Endothelial cell of umbilical vein (primary cell): ENCODE data around the gene CRACR2B. TPM values are rescaled to one million over a fixed set of nuclear protein-coding genes. Genes with fewer than 3 reads are reported as not detected.

Experiments
- BruUV-seq: library from RNA; stranded (reverse); fragments of 400-500 nt; replicated peaks from 2 replicates; lab custom pipeline; 2021; lab: Mats Ljungman, UMichigan
- CTCF ChIA-PET: fragments of 300-600, 350-600 bp; sonication (Branson Sonifier 250); formaldehyde crosslinking; loops from one replicate; lab custom pipeline; 2021; ENCODE audit warnings: antibody characterized with exemption, inconsistent platforms; lab: Charles Lee
- POLR2A ChIA-PET: fragments of 300-600, 350-600 bp; sonication (Branson Sonifier 250); formaldehyde crosslinking; loops from one replicate; lab custom pipeline; 2021; ENCODE audit warnings: antibody characterized with exemption, inconsistent platforms; lab: Charles Lee
- DNase-seq: peaks from one replicate; pipeline ENCODE4 v3.0.0-alpha.2; 2011; ENCODE audit warnings: low read depth, low spot score
- FAIRE-seq: peaks from 2 replicates; lab custom pipeline; 2011; peaks lifted over from hg19 to GRCh38; lab: Jason Lieb, UNC
- H2AFZ ChIP-seq: 2 replicates; pipeline ENCODE4 v1.6.0; 2012; ENCODE audit warnings: low read depth, low read length, control low read depth, inconsistent platforms
- H3K27ac ChIP-seq: 2 replicates; pipeline ENCODE4 v1.5.1; 2011; ENCODE audit warnings: low read depth, mild to moderate bottlenecking, control low read depth, low read length, moderate library complexity; ENCODE audit not compliant: insufficient read depth
- H3K27me3 ChIP-seq, 2 experiments: 2 replicates each; pipeline versions ENCODE4 v1.6.0 to v1.6.1; 2011; ENCODE audit warnings: low read length in 2 of 2, mixed read lengths in 1 of 2; ENCODE audit not compliant: control insufficient read depth in 2 of 2, insufficient read depth in 2 of 2
- H3K36me3 ChIP-seq, 2 experiments: 2 replicates in 1 of 2; 3 replicates in 1 of 2; pipeline ENCODE4 v1.5.1; 2011; ENCODE audit warnings: low read length in 2 of 2, mild to moderate bottlenecking in 1 of 2, moderate library complexity in 1 of 2; ENCODE audit not compliant: control insufficient read depth in 2 of 2, insufficient read depth in 2 of 2; ENCODE audit errors: extremely low read depth in 1 of 2
- H3K4me1 ChIP-seq: 3 replicates; pipeline ENCODE4 v1.5.1; 2011; ENCODE audit warnings: mild to moderate bottlenecking, low read length; ENCODE audit not compliant: control insufficient read depth, insufficient read depth; ENCODE audit errors: extremely low read depth
- H3K4me2 ChIP-seq: 2 replicates; pipeline ENCODE4 v1.6.1; 2011; ENCODE audit warnings: low read length, control low read depth, mixed read lengths; ENCODE audit not compliant: insufficient read depth
- H3K4me3 ChIP-seq, 3 experiments: fragments of 200-600 bp in 1 of 3; sonication (generic), shearing (Covaris generic) in 1 of 3; replicated peaks in 1 of 3; 2 replicates each; pipeline ENCODE4 v1.5.1; 2011 to 2016; ENCODE audit warnings: control low read depth in 3 of 3, low read length in 3 of 3, mild to moderate bottlenecking in 2 of 3, inconsistent platforms in 1 of 3, low read depth in 1 of 3, moderate library complexity in 1 of 3; ENCODE audit not compliant: insufficient read depth in 1 of 3
- H3K79me2 ChIP-seq: 2 replicates; pipeline ENCODE4 v1.6.0; 2012; ENCODE audit warnings: low read length, inconsistent platforms; ENCODE audit not compliant: control insufficient read depth, insufficient read depth
- H3K9ac ChIP-seq: replicated peaks from 2 replicates; pipeline ENCODE3; 2011; ENCODE audit warnings: low read length, control low read depth; ENCODE audit not compliant: insufficient read depth; ENCODE audit errors: extremely low read depth
- H3K9me1 ChIP-seq: replicated peaks from 3 replicates; pipeline ENCODE4 v1.6.0; 2011; ENCODE audit warnings: mild to moderate bottlenecking, low read length; ENCODE audit not compliant: control insufficient read depth, insufficient read depth; ENCODE audit errors: extremely low read depth
- H3K9me3 ChIP-seq: replicated peaks from 2 replicates; pipeline ENCODE4 v1.5.1; 2012; ENCODE audit warnings: low read length, inconsistent platforms; ENCODE audit not compliant: control insufficient read depth, insufficient read depth
- H4K20me1 ChIP-seq: replicated peaks from 2 replicates; pipeline ENCODE3; 2011; ENCODE audit warnings: mild to moderate bottlenecking, low read length; ENCODE audit not compliant: control insufficient read depth, insufficient read depth; ENCODE audit errors: extremely low read depth
- CTCF ChIP-seq, 2 donors: IDR thresholded peaks; 1 replicate in 1 of 2; 2 replicates in 1 of 2; pipeline ENCODE4 v1.5.1; 2011; ENCODE audit warnings: low read length in 2 of 2, mild to moderate bottlenecking in 2 of 2, moderate library complexity in 2 of 2, control low read depth in 1 of 2, inconsistent platforms in 1 of 2, low read depth in 1 of 2; ENCODE audit not compliant: insufficient read depth in 1 of 2; ENCODE audit errors: extremely low read depth in 1 of 2
- EZH2 ChIP-seq: IDR thresholded peaks from 2 replicates; pipeline ENCODE4 v1.6.1; 2012; ENCODE audit warnings: borderline replicate concordance, low read depth, mild to moderate bottlenecking, moderate library complexity, low read length, inconsistent platforms; ENCODE audit not compliant: severe bottlenecking
- FOS ChIP-seq: IDR thresholded peaks from 2 replicates; pipeline ENCODE4 v1.6.1; 2011; ENCODE audit warnings: mild to moderate bottlenecking, low read length, moderate library complexity, borderline replicate concordance; ENCODE audit not compliant: insufficient read depth
- GATA2 ChIP-seq: IDR thresholded peaks from 2 replicates; pipeline ENCODE4 v1.7.0; 2011; ENCODE audit warnings: low read depth, mild to moderate bottlenecking, moderate library complexity, mixed read lengths, low read length; ENCODE audit not compliant: insufficient read length, insufficient read depth
- JUN ChIP-seq: IDR thresholded peaks from 2 replicates; pipeline ENCODE4 v1.6.1; 2011; ENCODE audit warnings: borderline replicate concordance, low read depth; ENCODE audit not compliant: insufficient read length, insufficient read depth
- MAX ChIP-seq: IDR thresholded peaks from 2 replicates; pipeline ENCODE4 v1.6.1; 2011; ENCODE audit not compliant: insufficient read depth, insufficient read length
- MYC ChIP-seq: IDR thresholded peaks from one replicate; pipeline ENCODE4 v1.6.1; 2011; ENCODE audit warnings: mild to moderate bottlenecking, low read depth, low read length
- POLR2A ChIP-seq: IDR thresholded peaks from 2 replicates; pipeline ENCODE4 v1.6.1; 2012; ENCODE audit warnings: low read depth, mild to moderate bottlenecking, control low read depth, low read length
- POLR2AphosphoS5 ChIP-seq: IDR thresholded peaks from 2 replicates; pipeline ENCODE4 v1.6.1; 2012; ENCODE audit warnings: low read depth, mild to moderate bottlenecking, control low read depth, low read length, moderate library complexity; ENCODE audit not compliant: insufficient read depth
- dilution Hi-C: fragments of 300-500 bp; cut with MboI; formaldehyde crosslinking; loops from one replicate; pipeline ENCODE4 v1.15.0; 2019; ENCODE audit warnings: low sequenced_read_pairs; ENCODE audit not compliant: extremely low pct_ligation_motif_present
- intact Hi-C: fragments of 100-400 bp; cut with micrococcal nuclease; formaldehyde crosslinking; loops from one replicate; pipeline ENCODE4 v1.10.0; 2022
- polyA plus RNA-seq, 4 experiments: library from polyadenylated mRNA; depleted of rRNA in 3 of 4; stranded (reverse) in 3 of 4; unstranded in 1 of 4; fragments of >200 nt; gene quantifications; 2 replicates each; pipeline versions ENCODE4 v1.2.1 to v1.2.3, GENCODE V29; 2011 to 2012; ENCODE audit warnings: missing spikeins in 1 of 4
- total RNA-seq: library from RNA; stranded (reverse); gene quantifications from 2 replicates; pipeline ENCODE4 v1.2.3, GENCODE V29; 2021

The CRACR2B gene
- total and polyA plus RNA-seq, 2 donors (not counting 3 experiments of a cell fraction or from before 2014, with no cell fraction given) = 8.4 to 9.3 TPM

- peak overlapping the region; percentile 93 for H2AFZ ChIP-seq
- H3K9ac ChIP-seq = peak overlapping the region; percentile 94
- H3K27me3 ChIP-seq = no peaks in the 10 kb centered on the region
- H3K9me1 ChIP-seq = no peaks in the 10 kb centered on the region
- no peaks in the 10 kb centered on the region for H3K9me3 ChIP-seq
- peaks cover 3 to 13% of the 10 kb centered on the region in 2 experiments for H3K36me3 ChIP-seq
- intact Hi-C loops = loop anchor here (1.0 to 2.0 kb wide), 3 partner anchors 10 to 15 kb away; partner anchors contain the start of gene RPLP2
- H3K4me2 ChIP-seq = peak overlapping the region; percentile 70
- TF ChIP-seq MYC (no peak), POLR2AphosphoS5 (peak; percentile 97), GATA2 (no peak), EZH2 (no peak), POLR2A (peak; percentile 98), FOS (no peak), CTCF (IDR thresholded peaks at IDR 0.05; ENCODE audit: extremely low read depth in 1 of 2, insufficient read depth in 1 of 2, low read depth in 1 of 2, low read length in 2 of 2) (peak in 1 of 2 donors; percentile 14), JUN (no peak), MAX (no peak)
- dilution Hi-C loops = no loop called here
- peaks cover 20% of the 10 kb centered on the region for H3K4me1 ChIP-seq
- CTCF ChIA-PET = interaction anchor here (1.1 to 2.7 kb wide), 4 partner anchors 9 to 15 kb away, joined by 3 to 11 read pairs (median 8); partner anchors contain the start of gene RPLP2
- POLR2A ChIA-PET = interaction anchor here (0.6 to 3.3 kb wide), 10 partner anchors 9 to 264 kb away, joined by 3 to 23 read pairs (median 11); partner anchors contain the start of genes CEND1, GATD1, RPLP2 and TSPAN4
- H3K4me3 ChIP-seq = peak overlapping the region; percentile 66 to 79 (median 77)
- H3K27ac ChIP-seq = peak overlapping the region; percentile 89
- DNase-seq (peak; percentile 85), FAIRE-seq (peak; percentile 87)
- BruUV-seq = no TSS peak
- H4K20me1 ChIP-seq = no peaks in the 10 kb centered on the region
- H3K79me2 ChIP-seq = peaks cover 19% of the 10 kb centered on the region
Measured at GRCh38 chr11:819129-819931, 8.4 kb upstream of the CRACR2B start.
